HG03039 (cell line): ENCODE results near the gene TANC1.
A peak's percentile ranks its signal among the peaks of the same experiment; 100 is the strongest.

Source experiments
- ATAC-seq: cut with Tn5 transposase; IDR thresholded peaks from one replicate; pipeline ENCODE4 v1.9.1; 2021; ENCODE audit warnings: mild to moderate bottlenecking, moderate library complexity; ENCODE audit not compliant: unreplicated experiment

TANC1 gene

GRCh38 chr2:159109517-159109916, 141.1 kb downstream of the TANC1 start:
- ATAC-seq: no peak

DNA sequence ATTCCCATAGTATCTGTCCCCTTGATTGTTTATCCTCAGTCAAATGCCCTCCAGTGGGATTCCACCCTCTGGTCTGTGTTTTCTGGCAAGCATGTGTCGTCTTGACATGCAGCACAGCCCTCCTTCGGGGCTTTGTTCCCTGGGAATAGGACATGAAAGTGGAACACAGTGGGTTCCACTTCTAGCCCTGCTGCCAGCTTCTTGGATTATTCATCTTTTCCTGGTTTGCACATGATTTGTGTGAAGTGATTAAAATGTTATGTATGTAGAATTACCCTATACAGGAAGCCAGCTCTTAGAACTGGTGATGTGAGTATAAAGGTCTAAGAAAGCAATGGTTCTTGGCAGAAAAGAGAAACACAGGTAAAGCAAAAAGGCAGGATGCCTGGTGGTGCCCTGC, 142.3 kb downstream of the TANC1 start:
- no peak for ATAC-seq

DNA sequence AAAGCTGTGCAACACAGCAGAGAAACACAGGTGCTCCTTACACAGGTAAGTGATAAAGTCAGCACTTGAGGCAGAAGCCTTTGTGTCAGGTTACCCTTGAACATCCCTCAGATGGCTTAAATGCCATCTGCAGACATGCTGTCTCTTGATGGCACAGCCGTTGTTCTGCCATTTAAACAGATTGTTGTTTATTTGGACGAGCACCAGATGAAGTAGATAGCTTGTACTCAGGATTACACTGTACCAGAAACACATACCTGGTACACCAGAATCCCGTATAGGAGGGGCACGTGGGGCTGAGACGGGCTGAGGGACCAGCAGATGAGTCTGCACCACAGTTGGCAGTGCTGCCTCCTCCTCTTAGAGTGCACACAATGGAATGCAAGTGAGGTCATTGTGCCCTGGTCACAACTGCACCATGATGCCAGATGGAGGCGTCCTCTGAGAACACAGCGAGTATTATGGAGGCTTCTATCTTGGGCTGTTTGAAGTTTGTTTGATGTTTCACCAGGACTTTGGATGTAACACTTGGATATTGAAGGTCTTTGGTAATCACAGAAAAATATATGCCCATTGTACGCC, 143.0 kb downstream of the TANC1 start:
- no peak for ATAC-seq

DNA sequence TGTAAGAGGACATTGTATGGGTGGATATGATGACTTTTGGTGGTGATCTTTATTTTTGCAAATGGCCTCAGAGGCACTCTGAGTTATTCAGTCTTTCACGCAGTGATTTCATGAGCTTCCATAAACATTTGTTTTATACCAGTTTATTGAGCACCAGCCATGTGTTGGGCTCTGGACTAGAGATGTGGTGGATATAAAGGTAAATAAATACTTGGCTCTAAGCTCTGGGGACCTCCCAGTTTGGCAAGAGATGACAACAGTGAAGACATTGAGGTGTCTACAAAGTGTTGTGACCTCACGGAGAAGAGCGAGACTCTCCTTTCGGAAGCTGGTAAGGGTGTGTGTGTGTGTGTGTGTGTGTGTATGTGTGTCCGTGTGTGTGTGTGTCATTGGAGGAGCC, 146.4 kb downstream of the TANC1 start:
- no peak for ATAC-seq

GRCh38 chr2:159116922-159117321, 148.5 kb downstream of the TANC1 start:
- ATAC-seq: no peak

GRCh38 chr2:159117658-159118057, 149.2 kb downstream of the TANC1 start:
- ATAC-seq: no peak

DNA sequence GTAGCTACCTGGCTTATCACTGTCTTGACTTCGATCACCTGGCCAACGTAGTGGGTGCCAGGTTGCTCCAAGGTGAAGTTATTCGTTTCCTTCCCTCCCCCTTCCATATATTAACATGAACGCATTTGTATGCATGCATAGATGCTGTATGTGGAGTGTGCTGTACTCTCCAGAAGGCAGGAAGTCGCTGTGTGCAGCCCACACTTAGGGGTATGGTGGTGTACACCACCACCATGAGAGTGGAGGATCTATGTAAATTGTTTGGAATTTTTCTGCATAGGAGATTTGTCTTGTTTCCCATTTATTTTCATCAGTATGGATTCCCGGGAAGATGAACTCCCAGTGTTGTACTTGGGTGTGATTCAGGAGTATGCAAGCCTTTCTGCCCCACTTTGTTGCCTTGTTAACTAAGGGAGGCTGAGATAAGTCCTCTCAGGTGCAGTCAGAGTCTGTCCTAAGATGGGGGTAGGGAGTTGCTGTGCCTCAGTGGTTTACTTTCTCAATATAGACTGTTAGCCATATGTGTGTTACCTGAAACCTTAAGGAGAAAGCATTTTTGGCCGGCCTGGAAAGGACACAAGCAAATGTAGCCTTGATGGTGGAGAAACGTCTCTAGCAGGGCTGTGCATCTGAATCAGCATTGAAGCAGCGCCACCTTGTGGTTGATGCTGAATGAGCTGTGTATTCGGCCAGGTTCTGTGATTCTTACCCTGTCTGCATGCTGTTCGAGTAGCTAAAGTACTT, 149.8 kb downstream of the TANC1 start:
- peak; percentile 84 for ATAC-seq

DNA sequence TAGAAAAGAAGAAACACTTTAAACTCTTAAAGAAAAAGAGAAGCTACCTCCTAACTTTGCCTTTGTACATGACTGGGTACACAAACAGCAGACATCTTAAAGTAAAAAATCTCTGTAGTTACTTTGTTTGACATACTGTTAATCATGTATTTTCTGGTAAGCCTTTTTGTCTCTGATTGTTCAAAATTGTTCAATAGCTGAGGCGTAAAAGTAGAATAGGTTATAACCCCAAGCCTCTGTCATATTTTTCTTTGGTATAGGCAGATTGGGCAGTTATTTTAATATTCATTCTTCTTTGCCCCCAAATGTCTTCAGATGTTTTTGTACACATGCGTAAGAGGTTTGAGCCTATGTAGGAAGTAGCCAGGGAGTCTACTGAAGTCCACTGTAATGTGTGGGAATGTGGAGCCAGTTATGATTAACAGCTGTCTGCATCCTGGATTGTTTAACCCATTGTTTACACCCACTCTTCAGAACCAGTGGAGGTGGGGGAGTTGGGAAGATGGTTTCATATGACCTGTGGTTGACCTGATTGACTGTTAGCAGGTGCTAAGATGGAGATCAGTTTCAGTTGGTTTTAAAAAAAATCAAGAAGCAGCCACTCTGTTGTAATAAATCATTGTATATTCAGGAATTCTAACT, 150.5 kb downstream of the TANC1 start:
- ATAC-seq: peak; percentile 22

DNA sequence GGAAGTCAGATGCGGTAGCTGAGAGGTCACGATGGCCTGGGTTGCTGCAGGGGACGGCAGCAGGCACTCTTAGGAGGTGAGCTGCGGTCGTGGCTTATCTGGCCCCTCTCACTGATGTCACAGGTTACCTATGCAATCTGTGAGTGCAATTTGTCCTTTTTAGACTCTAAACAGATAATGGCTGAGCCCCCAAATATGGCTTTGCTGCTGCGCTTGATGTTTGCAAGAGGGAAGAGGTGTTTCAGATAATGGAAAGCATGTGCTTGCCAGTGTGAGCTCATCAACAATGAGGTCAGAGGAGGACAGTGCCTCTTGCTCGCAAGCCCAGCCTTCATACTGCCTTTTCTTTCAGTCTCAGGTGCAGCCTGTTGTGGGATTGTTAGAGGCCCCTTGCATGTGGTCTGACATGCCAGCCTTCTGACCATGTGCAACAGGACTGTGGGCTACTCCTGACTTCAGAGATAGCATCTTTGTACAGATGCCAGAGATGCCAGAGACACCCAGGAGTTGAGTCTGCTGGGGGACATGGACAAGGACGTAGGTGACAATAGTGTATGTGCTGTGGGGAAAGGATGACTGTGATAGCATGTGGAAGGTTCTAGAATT, 151.3 kb downstream of the TANC1 start:
- no peak for ATAC-seq

- ATAC-seq: no peak
Measured at GRCh38 chr2:159123786-159124185, 155.3 kb downstream of the TANC1 start.

DNA sequence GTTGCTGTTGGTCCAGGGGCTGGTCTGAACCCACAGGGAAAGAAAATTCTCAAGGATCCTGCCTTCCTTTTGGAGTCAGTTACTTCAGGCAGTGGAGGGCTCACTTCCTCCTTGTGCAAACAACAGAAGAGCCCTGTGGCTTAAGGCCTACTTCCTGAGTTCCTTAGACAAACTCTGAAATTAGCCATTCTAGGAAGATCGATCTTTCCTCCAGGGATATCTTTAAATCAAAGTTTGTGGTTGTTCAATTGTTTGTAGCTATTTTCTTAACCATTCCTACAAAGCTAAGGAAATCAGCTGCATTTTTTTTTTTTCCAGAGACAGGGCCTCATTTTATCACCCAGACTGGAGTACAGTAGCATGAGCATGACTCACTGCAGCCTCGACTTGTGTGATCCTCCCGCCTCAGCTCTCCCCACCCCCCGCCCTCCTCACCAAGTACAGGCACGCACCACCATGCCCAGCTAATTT, 156.0 kb downstream of the TANC1 start:
- ATAC-seq: no peak

DNA sequence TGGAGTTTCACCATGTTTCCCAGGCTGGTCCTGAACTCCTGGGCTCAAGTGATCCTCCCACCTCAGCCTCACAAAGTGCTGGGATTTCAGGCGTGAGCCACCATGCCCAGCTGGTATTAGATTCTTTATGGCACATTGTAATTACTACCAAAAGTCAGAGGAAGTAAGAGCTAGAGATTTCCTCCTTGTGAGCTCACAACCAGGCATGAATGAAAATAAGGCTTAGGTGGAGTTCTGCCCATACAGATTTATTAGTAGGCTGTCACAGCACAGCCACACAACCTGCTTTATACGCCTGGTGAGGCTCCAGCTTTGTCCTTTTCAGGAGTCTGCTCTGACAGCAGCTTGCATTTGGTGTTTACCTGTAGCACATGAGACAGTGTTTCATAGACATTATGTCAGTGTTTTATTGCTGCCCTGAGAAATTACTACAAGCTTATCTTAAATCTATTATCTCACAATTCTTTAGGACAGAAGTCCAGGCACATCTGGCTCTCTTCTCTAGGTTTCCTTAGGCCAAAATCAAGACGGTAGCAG, 156.6 kb downstream of the TANC1 start:
- no peak for ATAC-seq

DNA sequence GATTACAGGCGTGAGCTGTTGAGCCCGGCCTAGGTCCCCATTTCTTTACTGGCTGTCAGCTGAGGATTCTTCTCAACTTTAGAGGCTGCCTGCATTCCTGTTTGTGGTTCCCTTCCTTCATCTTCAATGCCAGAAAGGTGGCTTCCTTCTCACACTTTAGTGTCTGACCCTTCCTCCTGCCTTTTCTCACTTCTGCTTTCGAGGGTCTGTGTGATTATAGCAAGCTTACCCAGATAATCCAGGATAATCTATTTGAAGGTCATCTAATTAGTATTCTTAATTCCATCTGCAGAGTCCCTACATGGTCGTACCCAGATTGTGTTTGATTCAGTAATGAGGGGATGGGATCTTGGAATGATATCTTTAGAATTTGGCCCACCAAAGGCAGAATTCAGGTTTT, 157.4 kb downstream of the TANC1 start:
- no peak for ATAC-seq

GRCh38 chr2:159126432-159127022, 158.1 kb downstream of the TANC1 start:
- no peak for ATAC-seq

- ATAC-seq: no peak
Measured at GRCh38 chr2:159128191-159128590, 159.8 kb downstream of the TANC1 start.

- no peak for ATAC-seq
Measured at GRCh38 chr2:159129269-159129668, 160.8 kb downstream of the TANC1 start.

DNA sequence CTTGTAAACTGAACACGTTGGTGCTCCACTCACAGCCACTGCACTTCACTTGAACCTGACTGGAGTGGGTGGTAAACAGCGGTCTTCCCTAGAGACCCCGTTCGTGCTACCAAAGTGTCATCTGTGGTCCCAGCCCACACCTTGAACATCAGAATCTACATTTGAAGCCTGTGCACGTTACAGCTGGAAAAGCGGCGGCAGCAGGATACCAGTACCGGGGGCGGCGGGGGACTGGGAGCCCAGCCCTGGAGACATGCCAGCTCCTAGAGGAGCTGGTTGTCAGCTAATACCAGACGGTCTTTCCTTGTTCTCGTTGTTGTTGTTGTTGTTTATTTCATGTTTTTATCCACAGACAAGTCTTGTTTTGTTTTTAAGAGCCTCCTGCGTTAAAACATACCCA, 161.4 kb downstream of the TANC1 start:
- ATAC-seq: no peak

GRCh38 chr2:159130302-159130701, 161.9 kb downstream of the TANC1 start:
- no peak for ATAC-seq

GRCh38 chr2:159131267-159131913, 162.9 kb downstream of the TANC1 start:
- ATAC-seq: no peak

- ATAC-seq: no peak
Measured at GRCh38 chr2:159131914-159132281, 163.5 kb downstream of the TANC1 start.

DNA sequence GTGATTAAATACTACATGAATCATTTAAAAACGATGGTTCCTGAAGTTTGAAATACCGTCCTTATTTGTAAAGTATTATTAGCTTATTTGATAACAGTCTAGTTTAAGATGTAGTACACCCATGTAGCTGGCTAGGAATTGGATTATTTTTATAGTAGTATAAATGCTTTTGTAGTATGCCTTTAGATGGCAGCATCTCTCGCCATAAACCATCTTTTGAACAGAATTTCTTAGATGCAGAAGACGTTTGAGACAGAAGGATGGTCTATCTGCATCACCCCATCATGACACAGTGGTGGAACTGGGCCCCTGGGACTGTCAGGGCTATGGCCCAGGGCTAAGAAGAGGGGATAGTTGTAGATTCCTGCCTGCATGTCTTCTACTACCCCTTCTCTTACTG, 165.4 kb downstream of the TANC1 start:
- ATAC-seq: no peak
